WERI-Rb-1 (cell line): ENCODE measurements around the gene HIVEP3.

Experiments
- DNase-seq: peaks from one replicate; pipeline ENCODE4 v3.0.0-alpha.2; 2020
- H3K27ac ChIP-seq: fragments of 250-450 bp; sonication (Bioruptor Pico); 2 replicates; pipeline ENCODE4 v1.5.1; 2020; ENCODE audit warnings: mild to moderate bottlenecking, moderate library complexity
- H3K27me3 ChIP-seq: fragments of 250-450 bp; sonication (Bioruptor Pico); 2 replicates; pipeline ENCODE4 v1.5.1; 2021; ENCODE audit warnings: mild to moderate bottlenecking, low read depth, moderate library complexity; ENCODE audit not compliant: insufficient read depth, severe bottlenecking
- H3K36me3 ChIP-seq: fragments of 250-450 bp; sonication (Bioruptor Pico); 2 replicates; pipeline ENCODE4 v1.5.1; 2020; ENCODE audit warnings: mild to moderate bottlenecking, moderate library complexity
- H3K4me3 ChIP-seq: 2 replicates; pipeline ENCODE4 v1.5.1; 2011; ENCODE audit warnings: low read depth, mild to moderate bottlenecking, control low read depth, low read length
- H3K9me3 ChIP-seq: fragments of 250-450 bp; sonication (Bioruptor Pico); 2 replicates; pipeline ENCODE4 v1.5.1; 2021; ENCODE audit warnings: mild to moderate bottlenecking, moderate library complexity; ENCODE audit not compliant: severe bottlenecking
- TF ChIP-seq, protein P1 (sequence below): IDR thresholded peaks from 2 replicates; pipeline ENCODE4 v1.5.1; 2011; ENCODE audit warnings: low read depth, mild to moderate bottlenecking, control low read depth, inconsistent platforms, low read length

Gene HIVEP3

DNA sequence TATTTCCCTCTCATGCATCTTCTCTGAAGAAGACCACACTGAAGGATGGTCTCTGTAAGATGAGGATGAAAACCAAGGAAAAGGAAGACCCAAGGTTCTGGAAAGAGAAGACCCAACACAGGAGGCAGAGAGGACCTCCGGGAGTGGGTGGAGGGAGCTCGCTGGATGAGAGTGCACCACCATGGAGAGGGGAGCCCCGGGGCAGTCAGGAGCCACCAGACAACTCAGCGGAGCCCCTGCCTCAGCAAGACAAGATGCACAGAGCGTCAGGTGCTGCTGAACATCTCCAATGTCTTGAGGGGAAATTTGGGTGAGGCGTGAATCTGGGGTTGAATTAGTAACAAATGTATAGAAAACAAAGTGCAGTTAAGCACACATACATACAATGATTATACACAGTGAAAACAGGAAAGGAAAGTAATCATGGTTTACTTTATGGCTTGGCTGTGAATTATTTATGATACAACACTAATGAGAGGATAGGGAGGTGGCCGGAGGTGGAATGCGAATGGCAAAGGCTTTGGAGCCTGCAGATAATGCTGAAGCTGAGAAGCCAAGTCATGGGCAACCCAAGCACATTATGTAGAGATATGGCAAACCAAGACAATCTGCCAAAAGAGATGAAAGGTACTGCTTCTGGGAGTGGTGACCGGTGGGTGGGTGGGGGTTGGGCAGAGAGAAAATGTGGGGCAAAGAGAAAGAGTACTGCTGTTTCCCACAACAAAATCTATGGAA, 353.8 kb downstream of the HIVEP3 start:
- H3K9me3 ChIP-seq = no peaks in the 10 kb centered on the region
- no peak for DNase-seq
- no peak overlapping the region for H3K27ac ChIP-seq
- H3K36me3 ChIP-seq = no peaks in the 10 kb centered on the region
- TF ChIP-seq, protein P1, sequence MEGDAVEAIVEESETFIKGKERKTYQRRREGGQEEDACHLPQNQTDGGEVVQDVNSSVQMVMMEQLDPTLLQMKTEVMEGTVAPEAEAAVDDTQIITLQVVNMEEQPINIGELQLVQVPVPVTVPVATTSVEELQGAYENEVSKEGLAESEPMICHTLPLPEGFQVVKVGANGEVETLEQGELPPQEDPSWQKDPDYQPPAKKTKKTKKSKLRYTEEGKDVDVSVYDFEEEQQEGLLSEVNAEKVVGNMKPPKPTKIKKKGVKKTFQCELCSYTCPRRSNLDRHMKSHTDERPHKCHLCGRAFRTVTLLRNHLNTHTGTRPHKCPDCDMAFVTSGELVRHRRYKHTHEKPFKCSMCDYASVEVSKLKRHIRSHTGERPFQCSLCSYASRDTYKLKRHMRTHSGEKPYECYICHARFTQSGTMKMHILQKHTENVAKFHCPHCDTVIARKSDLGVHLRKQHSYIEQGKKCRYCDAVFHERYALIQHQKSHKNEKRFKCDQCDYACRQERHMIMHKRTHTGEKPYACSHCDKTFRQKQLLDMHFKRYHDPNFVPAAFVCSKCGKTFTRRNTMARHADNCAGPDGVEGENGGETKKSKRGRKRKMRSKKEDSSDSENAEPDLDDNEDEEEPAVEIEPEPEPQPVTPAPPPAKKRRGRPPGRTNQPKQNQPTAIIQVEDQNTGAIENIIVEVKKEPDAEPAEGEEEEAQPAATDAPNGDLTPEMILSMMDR = no peak
- H3K4me3 ChIP-seq = no peak overlapping the region
- no peaks in the 10 kb centered on the region for H3K27me3 ChIP-seq

DNA sequence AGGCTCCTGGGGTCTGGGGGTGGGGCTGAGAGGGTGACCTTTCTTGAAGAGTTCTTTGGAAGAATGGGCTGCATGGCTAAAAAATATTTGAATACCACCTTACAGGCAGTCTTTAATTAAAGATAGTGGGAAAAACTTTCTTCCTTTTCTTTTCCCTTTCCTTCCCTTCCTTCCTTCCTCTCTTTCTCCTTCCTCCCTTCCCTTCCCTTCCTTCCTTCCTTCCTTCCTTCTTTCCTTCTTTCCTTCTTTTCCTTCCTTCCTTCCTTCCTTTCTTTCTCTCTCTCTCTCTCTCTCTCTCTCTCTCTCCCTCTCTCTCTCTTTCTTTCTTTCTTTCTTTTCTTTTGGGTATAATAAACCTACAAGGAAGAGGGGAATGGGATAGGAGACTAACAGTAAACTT, 356.4 kb downstream of the HIVEP3 start:
- H3K36me3 ChIP-seq = no peaks in the 10 kb centered on the region
- H3K27ac ChIP-seq = no peak overlapping the region
- H3K4me3 ChIP-seq = no peak overlapping the region
- DNase-seq = no peak
- no peaks in the 10 kb centered on the region for H3K9me3 ChIP-seq
- TF ChIP-seq, protein P1 = no peak
- H3K27me3 ChIP-seq = no peaks in the 10 kb centered on the region

DNA sequence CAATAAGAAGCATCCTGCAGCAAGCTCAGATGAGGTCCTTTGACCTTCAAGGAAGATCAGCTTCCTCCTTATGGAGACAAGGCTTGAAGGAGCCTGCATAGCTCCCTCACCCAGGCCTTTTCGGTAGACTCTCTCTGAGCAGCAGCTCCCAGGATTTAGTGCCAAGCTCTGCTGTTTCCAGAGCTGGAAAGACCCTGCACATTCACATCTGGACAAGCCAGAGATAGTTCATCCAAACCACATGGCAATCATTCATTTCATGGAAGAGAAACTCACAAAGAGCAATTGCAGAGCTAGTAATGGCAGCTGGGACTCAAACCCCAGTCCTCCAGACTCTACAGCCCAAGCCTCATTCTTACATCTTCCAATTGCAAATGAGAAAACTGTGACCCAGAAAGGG, 357.8 kb downstream of the HIVEP3 start:
- no peaks in the 10 kb centered on the region for H3K27me3 ChIP-seq
- H3K36me3 ChIP-seq = no peaks in the 10 kb centered on the region
- no peak for DNase-seq
- no peak overlapping the region for H3K4me3 ChIP-seq
- TF ChIP-seq, protein P1 = no peak
- H3K9me3 ChIP-seq = peaks cover under 1% of the 10 kb centered on the region
- no peak overlapping the region for H3K27ac ChIP-seq

DNA sequence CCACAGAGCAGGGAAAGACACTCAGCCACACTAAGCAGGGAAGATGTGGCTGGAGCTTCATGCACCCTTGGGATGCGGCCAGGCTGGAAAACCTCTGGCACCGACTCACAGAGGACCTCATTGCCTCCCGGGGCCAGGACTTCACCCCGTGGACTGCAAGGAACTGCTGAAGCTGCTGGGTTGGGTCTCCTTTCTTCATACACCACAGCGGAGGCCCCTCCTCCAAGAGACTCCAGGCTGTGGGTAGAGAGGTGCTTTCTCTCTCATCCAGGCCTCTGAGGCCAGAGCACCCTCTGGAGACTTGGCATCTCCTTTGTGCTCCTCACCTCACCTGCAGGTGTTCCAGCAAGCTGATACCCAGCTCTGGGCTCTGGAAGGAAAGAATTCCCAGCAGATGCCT, 358.2 kb downstream of the HIVEP3 start:
- no peak for DNase-seq
- H3K4me3 ChIP-seq = no peak overlapping the region
- peaks cover 4% of the 10 kb centered on the region for H3K9me3 ChIP-seq
- H3K36me3 ChIP-seq = no peaks in the 10 kb centered on the region
- no peak overlapping the region for H3K27ac ChIP-seq
- TF ChIP-seq, protein P1 = no peak
- H3K27me3 ChIP-seq = no peaks in the 10 kb centered on the region

DNA sequence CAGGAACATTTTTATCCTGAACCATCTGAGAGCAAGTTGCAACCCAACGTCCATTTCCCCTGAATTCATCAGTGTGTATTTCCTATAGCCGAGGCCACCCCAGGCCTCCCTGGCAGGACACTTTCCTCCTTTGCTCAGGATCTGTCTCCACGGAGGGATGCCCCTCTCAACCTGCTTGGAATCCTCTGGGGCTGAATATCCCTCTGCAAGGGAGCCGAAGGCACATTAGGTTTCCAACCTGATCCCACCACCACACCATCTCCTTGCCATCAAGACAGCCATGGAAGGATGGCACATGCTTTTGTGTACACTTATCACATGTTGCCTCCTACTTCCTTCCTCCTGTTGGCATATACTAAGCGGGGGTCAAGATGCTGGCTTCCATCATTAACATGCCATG, 359.4 kb downstream of the HIVEP3 start:
- TF ChIP-seq, protein P1 = no peak
- peaks cover 8% of the 10 kb centered on the region for H3K9me3 ChIP-seq

DNA sequence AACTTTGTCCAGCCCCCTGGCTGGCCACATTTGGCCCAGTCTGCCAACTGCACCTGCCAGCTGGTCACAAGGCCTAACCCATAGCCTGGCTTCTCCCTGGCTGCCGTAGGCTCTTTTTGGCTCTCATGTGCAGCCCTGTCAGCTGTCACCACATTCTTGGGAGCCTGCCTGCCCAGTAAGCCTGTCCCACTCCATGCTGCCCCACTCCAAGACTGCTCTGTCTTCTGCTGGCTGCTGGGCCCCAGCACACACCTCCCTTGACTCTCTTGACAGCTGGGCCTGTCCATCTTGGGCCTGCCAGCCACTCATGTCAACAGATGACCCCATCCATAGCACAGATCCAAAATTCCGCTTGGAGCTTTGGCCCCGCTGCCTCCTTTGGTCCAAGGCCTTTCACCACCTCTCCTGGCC, 360.0 kb downstream of the HIVEP3 start:
- no peak overlapping the region for H3K4me3 ChIP-seq
- no peaks in the 10 kb centered on the region for H3K27me3 ChIP-seq
- no peak for DNase-seq
- H3K9me3 ChIP-seq = peaks cover 8% of the 10 kb centered on the region
- no peaks in the 10 kb centered on the region for H3K36me3 ChIP-seq
- TF ChIP-seq, protein P1 = no peak
- no peak overlapping the region for H3K27ac ChIP-seq

More for the DNA sequence above, 359.4 kb downstream of the HIVEP3 start:
- DNase-seq = no peak
- Histone ChIP-seq H3K27ac (no peak overlapping the region), H3K4me3 (no peak overlapping the region), H3K36me3 (no peaks in the 10 kb centered on the region), H3K27me3 (no peaks in the 10 kb centered on the region)
